Measurements from ENCODE around the gene DDX27. TPM values are rescaled to one million over a fixed set of nuclear protein-coding genes. Genes with fewer than 3 reads are reported as not detected.

Gene DDX27
- total and polyA plus RNA-seq, 2 experiments from 2014 or later = 29.1 to 33.9 TPM

DNA sequence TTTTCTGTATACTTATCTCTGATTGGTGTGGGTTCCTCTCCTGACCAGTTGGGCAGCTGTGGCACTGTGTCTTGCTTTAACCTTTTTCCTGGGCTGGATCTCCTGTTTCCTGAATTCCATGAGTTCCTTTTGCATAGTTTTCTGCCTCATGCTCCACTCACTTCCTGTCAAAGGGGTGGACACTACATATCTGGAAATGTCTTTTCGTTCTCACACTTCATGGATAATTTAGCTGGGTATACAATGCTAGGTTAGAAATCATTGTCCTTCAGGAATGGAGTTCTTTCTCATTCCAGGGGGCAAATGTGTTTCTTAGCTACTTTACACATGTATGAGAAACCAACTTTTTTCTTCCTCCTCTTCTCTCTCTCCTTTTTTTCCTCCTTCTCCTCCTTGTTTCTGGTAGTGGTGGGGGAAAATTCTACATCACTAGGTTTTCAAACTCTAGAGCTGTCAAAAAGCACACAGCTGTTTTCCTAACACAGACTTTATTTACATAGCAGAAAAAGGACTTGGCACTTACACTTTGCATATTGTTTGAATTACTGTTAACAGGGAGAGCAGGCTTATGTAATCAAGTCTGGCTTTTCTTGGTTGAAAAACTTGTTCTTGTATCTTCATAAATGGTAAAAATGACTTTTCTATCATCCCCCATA lies 9.0 kb upstream of the DDX27 start:
- Histone ChIP-seq H3K27ac (no peak overlapping the region), H3K36me3 (replicated peaks; ENCODE audit: insufficient read depth, low read depth) (no peaks in the 10 kb centered on the region), H3K27me3 (no peaks in the 10 kb centered on the region), H3K9me3 (ENCODE audit: low read depth) (no peaks in the 10 kb centered on the region), H3K9me2 (replicated peaks; ENCODE audit: insufficient read depth) (no peaks in the 10 kb centered on the region), H3K4me1 (ENCODE audit: insufficient read depth) (no peaks in the 10 kb centered on the region), H3K4me2 (no peak overlapping the region), H4K20me1 (ENCODE audit: insufficient read depth, poor library complexity, severe bottlenecking) (no peaks in the 10 kb centered on the region), H3K79me2 (no peaks in the 10 kb centered on the region), H3K4me3 (no peak overlapping the region), H2AFZ (no peak overlapping the region)
- WGBS (ENCODE audit: low lambda C conversion rate, missing lambda C conversion rate) = 97% methylated on average over 1 of the region's 1 CpG
- no peak for DNase-seq (ENCODE audit: low spot score)
- TF ChIP-seq, protein P1, sequence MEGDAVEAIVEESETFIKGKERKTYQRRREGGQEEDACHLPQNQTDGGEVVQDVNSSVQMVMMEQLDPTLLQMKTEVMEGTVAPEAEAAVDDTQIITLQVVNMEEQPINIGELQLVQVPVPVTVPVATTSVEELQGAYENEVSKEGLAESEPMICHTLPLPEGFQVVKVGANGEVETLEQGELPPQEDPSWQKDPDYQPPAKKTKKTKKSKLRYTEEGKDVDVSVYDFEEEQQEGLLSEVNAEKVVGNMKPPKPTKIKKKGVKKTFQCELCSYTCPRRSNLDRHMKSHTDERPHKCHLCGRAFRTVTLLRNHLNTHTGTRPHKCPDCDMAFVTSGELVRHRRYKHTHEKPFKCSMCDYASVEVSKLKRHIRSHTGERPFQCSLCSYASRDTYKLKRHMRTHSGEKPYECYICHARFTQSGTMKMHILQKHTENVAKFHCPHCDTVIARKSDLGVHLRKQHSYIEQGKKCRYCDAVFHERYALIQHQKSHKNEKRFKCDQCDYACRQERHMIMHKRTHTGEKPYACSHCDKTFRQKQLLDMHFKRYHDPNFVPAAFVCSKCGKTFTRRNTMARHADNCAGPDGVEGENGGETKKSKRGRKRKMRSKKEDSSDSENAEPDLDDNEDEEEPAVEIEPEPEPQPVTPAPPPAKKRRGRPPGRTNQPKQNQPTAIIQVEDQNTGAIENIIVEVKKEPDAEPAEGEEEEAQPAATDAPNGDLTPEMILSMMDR (IDR thresholded peaks at IDR 0.05; ENCODE audit: poor library complexity) = no peak
- no peak for TF ChIP-seq EZH2 (IDR thresholded peaks at IDR 0.05; ENCODE audit: borderline replicate concordance)
- no peak for TF ChIP-seq EZH2phosphoT487 (IDR thresholded peaks at IDR 0.05; ENCODE audit: low read depth, severe bottlenecking, unreplicated experiment)

DNA sequence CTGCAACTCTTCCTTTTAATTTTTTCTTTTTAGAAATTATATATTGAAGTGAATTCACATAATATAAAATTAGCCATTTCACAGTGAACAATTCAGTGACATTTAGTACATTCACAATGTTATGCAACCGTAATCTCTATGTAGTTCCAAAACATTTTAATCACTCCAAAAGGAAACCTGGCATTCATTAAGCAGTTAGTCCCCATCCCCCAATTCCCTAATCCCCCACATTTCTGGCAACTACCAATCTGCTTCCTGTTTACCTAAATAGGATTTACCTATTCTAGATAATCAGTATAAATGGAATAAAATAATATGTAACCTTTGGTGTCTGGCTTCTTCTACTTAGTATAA lies 8.5 kb upstream of the DDX27 start:
- Histone ChIP-seq H3K9me3 (ENCODE audit: low read depth) (no peaks in the 10 kb centered on the region), H3K9me2 (replicated peaks; ENCODE audit: insufficient read depth) (no peaks in the 10 kb centered on the region), H3K4me1 (ENCODE audit: insufficient read depth) (no peaks in the 10 kb centered on the region), H3K27me3 (no peaks in the 10 kb centered on the region), H3K27ac (no peak overlapping the region), H3K4me3 (no peak overlapping the region), H2AFZ (no peak overlapping the region), H3K79me2 (no peaks in the 10 kb centered on the region), H4K20me1 (ENCODE audit: insufficient read depth, poor library complexity, severe bottlenecking) (no peaks in the 10 kb centered on the region), H3K4me2 (no peak overlapping the region), H3K36me3 (replicated peaks; ENCODE audit: insufficient read depth, low read depth) (no peaks in the 10 kb centered on the region)
- TF ChIP-seq EZH2phosphoT487 (IDR thresholded peaks at IDR 0.05; ENCODE audit: low read depth, severe bottlenecking, unreplicated experiment) (no peak), EZH2 (IDR thresholded peaks at IDR 0.05; ENCODE audit: borderline replicate concordance) (no peak)
- TF ChIP-seq, protein P1 (IDR thresholded peaks at IDR 0.05; ENCODE audit: poor library complexity) = no peak
- 82% methylated on average over 1 of the region's 1 CpG for WGBS (ENCODE audit: low lambda C conversion rate, missing lambda C conversion rate)
- no peak for DNase-seq (ENCODE audit: low spot score)

DNA sequence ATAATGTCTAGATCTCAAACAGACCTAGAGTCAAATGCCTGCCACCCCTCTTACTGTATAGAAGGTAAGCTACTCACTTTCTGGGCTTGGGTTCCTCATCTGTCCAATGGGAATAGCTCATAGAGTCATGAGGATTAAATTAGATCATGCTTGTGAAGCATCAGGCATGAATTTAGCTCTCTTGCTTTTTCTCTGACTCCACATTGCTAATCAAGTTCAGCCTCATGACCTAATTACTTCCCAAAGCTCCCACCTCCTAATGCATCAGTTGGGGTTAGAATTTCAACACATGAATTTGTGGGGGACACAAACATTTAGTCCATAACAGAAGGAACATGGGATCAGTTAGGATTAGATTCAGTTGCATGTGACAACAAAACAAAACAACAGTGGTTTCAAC lies 4.6 kb upstream of the DDX27 start:
- no peak overlapping the region for H3K4me3 ChIP-seq
- TF ChIP-seq, protein P1 (IDR thresholded peaks at IDR 0.05; ENCODE audit: poor library complexity) = no peak
- no peak for TF ChIP-seq EZH2 (IDR thresholded peaks at IDR 0.05; ENCODE audit: borderline replicate concordance)
- TF ChIP-seq EZH2phosphoT487 (IDR thresholded peaks at IDR 0.05; ENCODE audit: low read depth, severe bottlenecking, unreplicated experiment) = no peak
- no peak overlapping the region for H3K27ac ChIP-seq
- H4K20me1 ChIP-seq (ENCODE audit: insufficient read depth, poor library complexity, severe bottlenecking) = no peaks in the 10 kb centered on the region
- DNase-seq (ENCODE audit: low spot score) = no peak
- H3K4me1 ChIP-seq (ENCODE audit: insufficient read depth) = no peaks in the 10 kb centered on the region
- H3K9me3 ChIP-seq (ENCODE audit: low read depth) = no peaks in the 10 kb centered on the region
- no peaks in the 10 kb centered on the region for H3K27me3 ChIP-seq
- peaks cover 3% of the 10 kb centered on the region for H3K79me2 ChIP-seq
- H3K9me2 ChIP-seq (replicated peaks; ENCODE audit: insufficient read depth) = no peaks in the 10 kb centered on the region
- H3K4me2 ChIP-seq = no peak overlapping the region
- no peak overlapping the region for H2AFZ ChIP-seq
- H3K36me3 ChIP-seq (replicated peaks; ENCODE audit: insufficient read depth, low read depth) = no peaks in the 10 kb centered on the region
